BE2C (cell line): Measurements from ENCODE around the gene RPL32.

Experiments
- DNase-seq: peaks from one replicate; pipeline ENCODE4 v3.0.0-alpha.2; 2020
- H3K27me3 ChIP-seq: fragments of 250-450 bp; sonication (Bioruptor Pico); 2 replicates; pipeline ENCODE4 v1.5.1; 2020; ENCODE audit warnings: mild to moderate bottlenecking
- H3K36me3 ChIP-seq: fragments of 250-450 bp; sonication (Bioruptor Pico); 2 replicates; pipeline ENCODE4 v1.5.1; 2020; ENCODE audit warnings: mild to moderate bottlenecking
- H3K4me1 ChIP-seq: fragments of 250-450 bp; sonication (Bioruptor Pico); 2 replicates; pipeline ENCODE4 v1.5.1; 2020
- H3K4me3 ChIP-seq: 2 replicates; pipeline ENCODE4 v1.5.1; 2011; ENCODE audit warnings: low read depth, low read length
- H3K9me3 ChIP-seq: fragments of 250-450 bp; sonication (Bioruptor Pico); 2 replicates; pipeline ENCODE4 v1.5.1; 2020
- CTCF ChIP-seq: IDR thresholded peaks from 2 replicates; pipeline ENCODE4 v1.5.1; 2012; ENCODE audit warnings: mild to moderate bottlenecking, low read depth, low read length

RPL32 gene

GRCh38 chr3:12813967-12814366, 27.4 kb downstream of the RPL32 start:
- Histone ChIP-seq H3K4me3 (no peak overlapping the region), H3K36me3 (no peaks in the 10 kb centered on the region)
- no peak for TF ChIP-seq CTCF

GRCh38 chr3:12812812-12813211, 28.6 kb downstream of the RPL32 start:
- Histone ChIP-seq H3K4me1 (no peaks in the 10 kb centered on the region), H3K27me3 (no peaks in the 10 kb centered on the region), H3K9me3 (no peaks in the 10 kb centered on the region), H3K4me3 (no peak overlapping the region), H3K36me3 (no peaks in the 10 kb centered on the region)
- TF ChIP-seq CTCF: no peak
- no peak for DNase-seq

More at GRCh38 chr3:12813967-12814366, 27.4 kb downstream of the RPL32 start:
- no peaks in the 10 kb centered on the region for H3K27me3 ChIP-seq
- no peaks in the 10 kb centered on the region for H3K4me1 ChIP-seq
- DNase-seq: no peak
- H3K9me3 ChIP-seq: no peaks in the 10 kb centered on the region

- no peak for TF ChIP-seq CTCF
- DNase-seq: no peak
- Histone ChIP-seq H3K36me3 (no peaks in the 10 kb centered on the region), H3K4me1 (no peaks in the 10 kb centered on the region), H3K27me3 (no peaks in the 10 kb centered on the region), H3K9me3 (no peaks in the 10 kb centered on the region), H3K4me3 (no peak overlapping the region)
Measured at GRCh38 chr3:12810961-12811360, 30.4 kb downstream of the RPL32 start.

- H3K4me1 ChIP-seq: no peaks in the 10 kb centered on the region
- TF ChIP-seq CTCF: peak; percentile 39; the same call in 1 of the 2 replicates
- no peaks in the 10 kb centered on the region for H3K9me3 ChIP-seq
- no peaks in the 10 kb centered on the region for H3K27me3 ChIP-seq
- peak overlapping the region; percentile 49 for H3K4me3 ChIP-seq
- DNase-seq: peak; percentile 95
- no peaks in the 10 kb centered on the region for H3K36me3 ChIP-seq
Measured at GRCh38 chr3:12810013-12810780, 31.2 kb downstream of the RPL32 start.

GRCh38 chr3:12809435-12809834, 31.9 kb downstream of the RPL32 start:
- H3K9me3 ChIP-seq: no peaks in the 10 kb centered on the region
- no peak for DNase-seq
- no peak for TF ChIP-seq CTCF
- H3K27me3 ChIP-seq: no peaks in the 10 kb centered on the region
- H3K4me3 ChIP-seq: no peak overlapping the region
- H3K4me1 ChIP-seq: no peaks in the 10 kb centered on the region
- H3K36me3 ChIP-seq: no peaks in the 10 kb centered on the region

- no peaks in the 10 kb centered on the region for H3K27me3 ChIP-seq
- no peaks in the 10 kb centered on the region for H3K4me1 ChIP-seq
- no peaks in the 10 kb centered on the region for H3K36me3 ChIP-seq
- H3K9me3 ChIP-seq: no peaks in the 10 kb centered on the region
- H3K4me3 ChIP-seq: no peak overlapping the region
- TF ChIP-seq CTCF: no peak
- no peak for DNase-seq
Measured at GRCh38 chr3:12809001-12809400, 32.4 kb downstream of the RPL32 start.
